WTC11 (cell line): Measurements from ENCODE around the gene CENPB.
A peak's percentile ranks its signal among the peaks of the same experiment; 100 is the strongest.

ENCODE experiments used
- ATF3 ChIP-seq: sonication (generic); formaldehyde crosslinking; conservative IDR thresholded peaks from 2 replicates; pipeline ENCODE4 v1.8.1; 2022; ENCODE audit warnings: mild to moderate bottlenecking, missing genetic modification reagents
- CREB1 ChIP-seq: sonication (generic); formaldehyde crosslinking; IDR thresholded peaks from 2 replicates; pipeline ENCODE4 v1.8.0; 2023; ENCODE audit warnings: mild to moderate bottlenecking, missing genetic modification reagents
- CREM ChIP-seq: sonication (generic); formaldehyde crosslinking; IDR thresholded peaks from 2 replicates; pipeline ENCODE4 v1.8.1; 2022; ENCODE audit warnings: mild to moderate bottlenecking, missing genetic modification reagents, moderate library complexity
- CTCF ChIP-seq: fragments of 200-600 bp; IDR thresholded peaks from 2 replicates; pipeline ENCODE4 v1.8.0; 2022; ENCODE audit warnings: antibody characterized with exemption
- E2F5 ChIP-seq: sonication (generic); formaldehyde crosslinking; IDR thresholded peaks from 2 replicates; pipeline ENCODE4 v1.8.1; 2022; ENCODE audit warnings: mild to moderate bottlenecking, moderate library complexity, missing genetic modification reagents
- EMX1 ChIP-seq: fragments of 250-450 bp; sonication (Bioruptor Pico); IDR thresholded peaks from 2 replicates; pipeline ENCODE4 v1.8.0; 2021; ENCODE audit warnings: mild to moderate bottlenecking
- GABPB1 ChIP-seq: sonication (generic); formaldehyde crosslinking; IDR thresholded peaks from 2 replicates; pipeline ENCODE4 v1.8.1; 2023; ENCODE audit warnings: mild to moderate bottlenecking, missing genetic modification reagents
- JUN ChIP-seq: sonication (generic); formaldehyde crosslinking; IDR thresholded peaks from 2 replicates; pipeline ENCODE4 v1.8.0; 2023; ENCODE audit warnings: mild to moderate bottlenecking, missing genetic modification reagents
- NR2C2 ChIP-seq: sonication (generic); formaldehyde crosslinking; IDR thresholded peaks from 2 replicates; pipeline ENCODE4 v1.8.0; 2022; ENCODE audit warnings: mild to moderate bottlenecking, missing genetic modification reagents
- TEAD4 ChIP-seq: sonication (generic); formaldehyde crosslinking; IDR thresholded peaks from 2 replicates; pipeline ENCODE4 v1.8.0; 2022; ENCODE audit warnings: mild to moderate bottlenecking, missing genetic modification reagents
- USF1 ChIP-seq: sonication (generic); formaldehyde crosslinking; IDR thresholded peaks from 2 replicates; pipeline ENCODE4 v1.8.0; 2022; ENCODE audit warnings: mild to moderate bottlenecking, missing genetic modification reagents
- USF2 ChIP-seq: sonication (generic); formaldehyde crosslinking; IDR thresholded peaks from 2 replicates; pipeline ENCODE4 v1.8.1; 2023; ENCODE audit warnings: mild to moderate bottlenecking, missing genetic modification reagents, moderate library complexity
- TF ChIP-seq, protein P1 (sequence below): sonication (generic); formaldehyde crosslinking; IDR thresholded peaks from 2 replicates; pipeline ENCODE4 v1.8.1; 2023; ENCODE audit warnings: mild to moderate bottlenecking, moderate library complexity, missing genetic modification reagents
- TF ChIP-seq, protein P2 (sequence below): sonication (generic); formaldehyde crosslinking; IDR thresholded peaks from 2 replicates; pipeline ENCODE4 v1.8.0; 2022; ENCODE audit warnings: mild to moderate bottlenecking, missing genetic modification reagents

- TF ChIP-seq CTCF (no peak), EMX1 (CRISPR knock-in tag) (no peak), USF1 (CRISPR knock-in tag) (no peak), JUN (no peak), GABPB1 (no peak), E2F5 (CRISPR knock-in tag) (no peak), NR2C2 (no peak), TEAD4 (no peak), CREB1 (0 out of 2 replicates have a peak, but pooled peaks have one; percentile 7), ATF3 (no peak), USF2 (CRISPR knock-in tag) (no peak), CREM (CRISPR knock-in tag) (no peak)
- TF ChIP-seq, protein P1, sequence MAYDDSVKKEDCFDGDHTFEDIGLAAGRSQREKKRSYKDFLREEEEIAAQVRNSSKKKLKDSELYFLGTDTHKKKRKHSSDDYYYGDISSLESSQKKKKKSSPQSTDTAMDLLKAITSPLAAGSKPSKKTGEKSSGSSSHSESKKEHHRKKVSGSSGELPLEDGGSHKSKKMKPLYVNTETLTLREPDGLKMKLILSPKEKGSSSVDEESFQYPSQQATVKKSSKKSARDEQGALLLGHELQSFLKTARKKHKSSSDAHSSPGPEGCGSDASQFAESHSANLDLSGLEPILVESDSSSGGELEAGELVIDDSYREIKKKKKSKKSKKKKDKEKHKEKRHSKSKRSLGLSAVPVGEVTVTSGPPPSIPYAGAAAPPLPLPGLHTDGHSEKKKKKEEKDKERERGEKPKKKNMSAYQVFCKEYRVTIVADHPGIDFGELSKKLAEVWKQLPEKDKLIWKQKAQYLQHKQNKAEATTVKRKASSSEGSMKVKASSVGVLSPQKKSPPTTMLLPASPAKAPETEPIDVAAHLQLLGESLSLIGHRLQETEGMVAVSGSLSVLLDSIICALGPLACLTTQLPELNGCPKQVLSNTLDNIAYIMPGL (CRISPR knock-in tag): no peak
- TF ChIP-seq, protein P2, sequence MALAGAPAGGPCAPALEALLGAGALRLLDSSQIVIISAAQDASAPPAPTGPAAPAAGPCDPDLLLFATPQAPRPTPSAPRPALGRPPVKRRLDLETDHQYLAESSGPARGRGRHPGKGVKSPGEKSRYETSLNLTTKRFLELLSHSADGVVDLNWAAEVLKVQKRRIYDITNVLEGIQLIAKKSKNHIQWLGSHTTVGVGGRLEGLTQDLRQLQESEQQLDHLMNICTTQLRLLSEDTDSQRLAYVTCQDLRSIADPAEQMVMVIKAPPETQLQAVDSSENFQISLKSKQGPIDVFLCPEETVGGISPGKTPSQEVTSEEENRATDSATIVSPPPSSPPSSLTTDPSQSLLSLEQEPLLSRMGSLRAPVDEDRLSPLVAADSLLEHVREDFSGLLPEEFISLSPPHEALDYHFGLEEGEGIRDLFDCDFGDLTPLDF (CRISPR knock-in tag): no peak
These were observed 33.0 kb upstream of the CENPB start for GRCh38 chr20:3819411-3820047.
